ENCODE data around the gene MLPH.

Gene MLPH

GRCh38 chr2:237524631-237525030 is 37.6 kb downstream of the MLPH start:
- no peak for DNase-seq (ENCODE audit: low spot score)

GRCh38 chr2:237525559-237526157 is 38.6 kb downstream of the MLPH start:
- DNase-seq (ENCODE audit: low spot score) = no peak

DNA sequence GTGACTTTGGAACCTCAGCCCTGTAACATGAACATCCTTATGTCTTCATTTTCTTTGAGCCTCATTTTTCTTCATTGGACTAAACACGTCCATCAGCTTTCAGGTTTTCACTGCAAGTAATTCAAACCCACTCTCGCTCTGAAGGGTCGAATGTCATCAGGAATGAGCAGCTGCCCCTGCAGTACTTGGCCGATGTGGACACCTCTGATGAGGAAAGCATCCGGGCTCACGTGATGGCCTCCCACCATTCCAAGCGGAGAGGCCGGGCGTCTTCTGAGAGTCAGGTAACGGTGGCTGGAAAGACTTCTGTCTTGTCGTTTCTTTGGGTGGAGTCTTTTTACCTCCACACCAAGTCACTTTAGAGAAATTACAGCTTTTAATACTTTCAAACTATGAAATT is 40.2 kb downstream of the MLPH start:
- no peak for DNase-seq (ENCODE audit: low spot score)

- DNase-seq (ENCODE audit: low spot score) = no peak
Observed at GRCh38 chr2:237527766-237528165, 40.7 kb downstream of the MLPH start.

GRCh38 chr2:237529452-237530402 is 42.7 kb downstream of the MLPH start:
- no peak for DNase-seq (ENCODE audit: low spot score)

- no peak for DNase-seq (ENCODE audit: low spot score)
Observed at GRCh38 chr2:237530472-237531433, 43.7 kb downstream of the MLPH start.

DNA sequence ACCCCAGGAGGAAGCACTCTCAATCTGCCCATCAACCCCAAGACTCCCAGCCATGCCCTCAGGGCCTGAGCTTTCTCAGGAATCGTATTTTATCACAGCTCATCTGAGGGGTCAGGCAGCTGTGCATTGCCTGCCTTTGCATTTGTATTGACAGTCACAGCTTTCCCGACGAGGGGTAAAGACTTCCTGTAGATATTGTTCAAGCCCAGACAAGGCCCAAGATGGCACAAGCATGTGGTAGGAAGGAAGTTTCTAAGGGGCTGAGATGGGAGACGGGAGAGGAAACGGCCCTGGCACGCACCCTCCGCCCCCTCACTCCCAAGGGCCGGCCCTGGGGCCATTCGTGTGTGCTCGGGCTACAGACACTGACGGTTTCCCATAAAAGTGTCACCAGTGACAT is 45.1 kb downstream of the MLPH start:
- DNase-seq (ENCODE audit: low spot score) = no peak

DNA sequence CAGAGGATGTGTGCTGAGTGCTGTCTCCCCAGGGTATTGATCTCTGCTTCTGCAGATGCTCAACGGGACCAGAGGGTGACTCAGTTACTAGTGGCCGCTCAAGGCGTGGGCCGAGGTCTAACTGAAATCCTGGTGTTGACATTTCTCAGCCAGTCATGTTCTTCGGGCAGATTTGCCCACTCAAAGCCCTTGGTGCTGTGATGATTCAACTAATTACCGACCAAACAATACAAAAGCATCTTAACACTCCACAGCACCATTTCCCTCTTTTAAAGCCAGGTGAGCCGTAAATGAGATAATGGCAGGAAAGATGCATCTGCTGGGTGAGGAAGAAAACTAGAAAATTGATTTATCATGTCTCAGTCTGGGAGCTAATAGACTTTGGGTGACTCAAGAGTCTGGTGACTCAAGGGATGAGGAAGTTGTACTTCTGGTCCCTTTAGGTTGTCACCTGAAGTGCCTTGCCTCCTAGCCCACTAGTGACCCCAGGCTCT is 46.7 kb downstream of the MLPH start:
- DNase-seq (ENCODE audit: low spot score) = no peak

DNA sequence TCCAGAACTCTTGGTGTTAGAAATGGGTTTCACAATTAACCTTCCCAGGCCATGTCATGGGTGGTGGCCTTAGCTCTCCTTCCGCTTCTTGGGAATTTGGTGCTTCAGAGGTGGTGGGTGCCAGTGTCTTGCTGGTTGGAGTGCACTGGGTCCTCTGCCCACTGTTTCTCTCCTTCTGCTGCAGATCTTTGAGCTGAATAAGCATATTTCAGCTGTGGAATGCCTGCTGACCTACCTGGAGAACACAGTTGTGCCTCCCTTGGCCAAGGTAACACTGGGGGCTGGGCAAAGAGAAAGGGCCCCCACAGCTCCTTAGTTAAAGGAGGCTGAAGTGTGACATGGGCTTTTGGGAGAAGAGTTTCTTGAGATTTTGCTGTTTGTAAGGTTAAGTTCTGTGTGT is 47.3 kb downstream of the MLPH start:
- DNase-seq (ENCODE audit: low spot score) = no peak

DNA sequence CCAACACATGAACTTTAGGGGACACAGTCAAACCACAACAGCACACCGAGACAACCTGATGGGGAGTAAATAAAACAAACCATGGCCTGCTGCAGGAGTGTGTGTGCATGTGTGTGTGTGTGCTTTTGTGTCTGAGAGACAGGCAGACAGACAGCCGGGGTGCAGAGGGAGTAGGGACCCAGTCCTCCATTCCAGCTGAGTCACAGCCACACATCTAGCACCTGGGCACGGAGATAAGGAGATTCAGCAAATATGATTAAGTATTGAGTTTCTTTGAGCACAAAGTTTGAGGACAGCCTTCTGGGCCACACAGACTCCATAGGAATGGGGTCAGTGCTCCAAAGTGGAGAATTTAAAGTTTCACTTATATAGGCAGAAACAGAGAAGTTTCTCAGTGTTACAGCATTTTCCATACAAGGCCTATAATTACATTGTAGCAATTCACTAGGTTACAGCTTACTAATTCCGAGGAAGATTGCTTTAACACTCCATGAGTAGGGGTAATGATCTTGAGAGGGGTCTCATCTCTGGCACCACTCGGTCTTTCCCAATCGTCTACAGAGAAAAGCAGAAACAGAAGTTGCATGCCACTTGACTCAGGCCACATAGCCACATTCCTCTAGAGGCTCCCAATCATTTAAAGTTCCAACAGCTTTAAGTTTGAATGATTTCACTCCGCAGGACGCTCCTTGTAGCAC is 48.5 kb downstream of the MLPH start:
- DNase-seq (ENCODE audit: low spot score) = no peak

GRCh38 chr2:237536083-237536415 is 49.0 kb downstream of the MLPH start:
- DNase-seq (ENCODE audit: low spot score) = no peak

DNA sequence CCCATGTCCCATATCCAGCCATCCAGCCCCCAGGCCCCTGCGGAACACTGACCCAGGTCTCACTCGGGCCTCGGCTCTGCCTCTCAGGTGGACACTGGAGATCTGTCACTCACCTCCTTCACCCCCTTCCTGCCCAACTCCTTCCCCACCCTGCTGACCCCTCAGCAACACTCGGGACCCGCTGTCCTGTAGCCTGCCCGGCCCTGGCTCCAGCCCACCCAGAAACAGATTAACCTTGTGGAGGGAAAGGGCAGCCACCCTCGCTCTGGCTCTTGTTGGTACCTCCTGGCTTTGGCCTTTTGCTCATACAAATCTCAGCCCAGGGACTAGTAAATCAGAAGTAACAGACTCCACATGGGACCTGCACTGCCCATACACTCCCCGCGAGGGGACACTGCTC is 49.6 kb downstream of the MLPH start:
- DNase-seq (ENCODE audit: low spot score) = no peak

DNA sequence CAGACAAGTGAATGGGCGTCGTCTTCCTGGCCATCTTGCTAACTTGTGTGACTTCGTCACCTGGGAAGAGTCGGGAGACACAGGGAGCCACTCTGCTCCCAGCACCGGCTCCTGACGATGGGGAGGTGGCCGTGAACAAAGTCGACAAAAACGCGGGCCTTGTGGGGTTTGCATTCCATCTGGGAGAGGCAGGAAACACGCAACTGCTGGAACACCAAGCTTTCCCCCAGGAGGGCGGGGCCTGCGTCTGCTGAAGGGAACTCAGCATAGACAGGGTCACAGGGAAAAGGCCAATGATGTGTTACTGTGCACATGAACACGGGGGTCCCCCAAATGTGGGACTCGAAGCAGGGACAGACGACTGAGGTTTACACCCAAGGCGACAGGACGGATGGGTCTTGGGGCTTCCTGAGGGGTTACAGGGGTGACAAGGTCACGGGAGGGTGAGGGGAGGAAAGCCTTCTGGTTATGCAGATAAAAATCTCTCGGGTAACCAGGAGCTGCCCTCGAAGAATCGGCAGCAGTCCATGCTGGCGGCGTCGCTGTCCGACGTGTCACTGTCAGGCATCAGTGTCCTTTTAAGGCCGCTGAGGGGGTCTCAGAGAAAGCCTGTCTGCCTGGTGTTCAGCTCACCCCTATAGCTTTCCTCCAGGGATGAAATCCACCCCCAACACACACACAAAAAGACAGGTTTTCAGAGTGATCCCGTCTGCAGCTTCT is 51.1 kb downstream of the MLPH start:
- DNase-seq (ENCODE audit: low spot score) = no peak

DNA sequence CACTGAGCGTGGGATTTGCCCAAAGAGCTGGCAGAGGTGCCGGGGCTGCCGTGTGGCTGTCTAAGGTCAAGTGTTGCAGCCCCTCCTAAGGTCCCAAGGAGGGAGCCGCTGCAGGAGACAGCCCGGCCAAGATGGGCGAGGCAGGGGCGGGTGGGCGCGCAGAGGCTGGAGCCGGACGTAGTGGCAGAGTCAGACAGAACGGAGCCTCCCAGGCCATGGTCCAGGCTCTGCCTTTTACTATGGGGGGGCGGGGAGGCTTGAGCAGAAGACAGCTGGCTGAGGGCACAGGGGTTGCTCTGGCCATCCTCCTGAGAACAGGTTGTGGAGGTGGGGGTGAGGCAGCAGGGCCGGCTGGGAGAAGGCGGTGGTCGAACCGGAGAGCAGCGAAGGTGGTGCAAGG is 51.9 kb downstream of the MLPH start:
- no peak for DNase-seq (ENCODE audit: low spot score)

DNA sequence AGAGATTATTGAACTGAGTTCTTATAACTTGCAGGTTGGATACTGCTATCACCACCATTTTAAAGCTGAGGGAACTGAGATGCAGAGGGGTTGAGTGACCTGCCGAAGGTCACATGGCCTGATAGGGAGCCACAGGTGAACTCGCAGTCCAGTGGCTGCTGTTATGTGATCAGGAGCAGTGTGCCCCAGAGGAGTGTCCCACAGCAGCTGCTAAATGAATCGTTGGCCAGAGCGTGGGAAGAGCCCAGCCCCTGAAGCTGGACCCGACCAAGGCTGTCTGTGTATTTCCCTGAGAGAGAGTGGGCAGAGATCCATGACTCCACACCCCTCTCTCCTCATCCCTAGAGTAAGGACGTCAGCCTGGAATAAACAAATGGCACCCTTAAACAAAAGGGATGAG is 52.6 kb downstream of the MLPH start:
- no peak for DNase-seq (ENCODE audit: low spot score)

GRCh38 chr2:237540223-237540775 is 53.2 kb downstream of the MLPH start:
- DNase-seq (ENCODE audit: low spot score) = no peak

GRCh38 chr2:237540823-237541222 is 53.8 kb downstream of the MLPH start:
- DNase-seq (ENCODE audit: low spot score) = no peak

GRCh38 chr2:237541243-237541642 is 54.2 kb downstream of the MLPH start:
- DNase-seq (ENCODE audit: low spot score) = no peak

DNA sequence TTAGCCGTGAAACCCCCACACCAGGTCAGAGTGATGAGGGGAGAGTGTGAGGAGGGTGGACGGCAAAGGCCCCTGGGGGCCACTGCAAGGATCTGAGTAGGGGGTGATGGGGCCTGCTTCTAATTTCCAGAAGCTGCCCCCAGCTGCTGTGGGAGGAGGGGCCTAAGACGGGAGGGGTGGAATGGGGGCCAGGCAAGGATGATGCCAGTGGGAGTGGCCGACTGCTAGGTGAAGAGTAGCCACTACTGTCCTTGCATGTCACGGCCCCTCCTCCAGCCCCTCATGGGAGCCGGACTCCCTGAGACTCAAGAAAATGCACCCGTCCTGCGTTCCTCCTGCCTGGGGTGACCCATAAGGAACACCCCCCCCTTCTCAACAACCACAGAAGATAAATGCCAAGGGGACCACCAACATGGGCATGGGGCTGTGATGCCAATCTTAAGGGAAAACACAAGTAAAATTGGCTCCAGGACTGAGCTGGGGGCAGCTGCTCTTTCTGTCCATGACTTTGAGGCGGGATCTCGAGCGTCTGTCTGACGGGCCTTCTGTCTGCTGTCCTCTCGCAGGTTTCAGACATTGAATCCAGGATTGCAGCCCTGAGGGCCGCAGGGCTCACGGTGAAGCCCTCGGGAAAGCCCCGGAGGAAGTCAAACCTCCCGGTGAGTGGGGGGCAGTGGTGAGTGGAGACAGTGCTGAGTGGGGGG is 55.1 kb downstream of the MLPH start:
- no peak for DNase-seq (ENCODE audit: low spot score)

Data from putamen (tissue), 1 donor.